ENCODE measurements around the gene CDH19.

CDH19 gene

DNA sequence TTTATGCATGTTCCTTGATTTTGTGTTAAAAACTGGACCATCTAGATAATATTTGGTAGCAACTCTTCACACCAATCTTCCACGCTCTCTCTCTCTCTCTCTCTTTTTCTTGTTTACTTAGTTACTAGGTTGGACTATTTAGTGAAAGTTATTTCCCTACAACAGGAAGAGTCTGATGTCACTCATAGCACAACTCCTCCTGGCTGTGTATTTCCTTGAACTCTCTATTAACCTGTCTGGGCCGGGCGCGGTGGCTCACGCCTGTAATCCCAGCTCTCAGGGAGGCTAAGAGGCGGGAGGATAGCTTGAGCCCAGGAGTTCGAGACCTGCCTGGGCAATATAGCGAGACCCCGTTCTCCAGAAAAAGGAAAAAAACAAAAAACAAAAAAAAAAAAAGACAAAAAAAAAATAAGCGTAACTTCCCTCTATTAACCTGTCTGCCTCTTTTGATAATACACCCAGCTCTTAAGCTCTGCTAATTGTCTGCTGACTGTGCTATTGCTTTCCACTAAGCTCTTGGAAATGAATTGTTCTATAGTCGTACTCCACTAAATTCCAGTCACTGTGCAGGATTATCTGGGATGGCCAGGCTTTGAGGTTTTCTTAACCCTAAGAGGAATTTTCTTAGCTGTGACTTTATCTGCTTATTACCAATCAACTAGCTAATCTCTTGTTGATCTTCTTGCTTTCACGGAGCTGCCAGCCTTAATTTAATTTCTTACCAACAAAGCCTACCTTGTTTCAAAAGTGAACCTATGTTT is 18.1 kb upstream of the CDH19 start:
- Histone ChIP-seq H3K9ac (ENCODE audit: low read depth, low read length) (no peak overlapping the region), H3K4me3 (ENCODE audit: low read length) (no peak overlapping the region), H3K9me3 (replicated peaks; ENCODE audit: low read length) (no peaks in the 10 kb centered on the region), H3K27me3 (ENCODE audit: control insufficient read depth, insufficient read depth, low read length) (no peaks in the 10 kb centered on the region), H3K4me1 (ENCODE audit: control insufficient read depth, insufficient read depth, low read length) (no peaks in the 10 kb centered on the region), H3K36me3 (ENCODE audit: insufficient read depth, low read length) (no peaks in the 10 kb centered on the region), H3K4me2 (ENCODE audit: low read length) (no peak overlapping the region)

DNA sequence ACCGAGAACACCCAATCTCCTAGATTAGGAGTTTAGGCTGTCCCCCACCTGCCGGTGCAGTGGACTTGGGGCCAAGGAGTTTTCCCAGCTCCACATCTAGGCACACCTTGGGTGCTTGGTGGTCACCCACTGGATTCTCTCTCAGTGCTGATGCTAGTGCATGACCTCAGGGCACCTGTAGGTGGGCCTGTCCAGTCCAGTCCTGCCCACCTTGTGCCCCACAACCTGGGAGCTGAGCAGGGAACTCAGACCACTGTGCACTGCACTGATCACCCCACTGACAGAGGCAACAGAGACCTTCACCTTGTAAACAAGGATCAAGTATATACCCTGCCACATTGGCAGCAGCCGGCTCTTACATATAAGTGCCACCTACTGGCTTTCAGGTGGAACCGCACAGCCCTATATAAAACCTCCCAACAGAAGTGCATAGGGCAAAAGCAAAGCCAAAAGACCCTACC is 12.7 kb upstream of the CDH19 start:
- H3K4me3 ChIP-seq (ENCODE audit: low read length), result no peak overlapping the region
- H3K27me3 ChIP-seq (ENCODE audit: control insufficient read depth, insufficient read depth, low read length), result no peaks in the 10 kb centered on the region
- H3K4me2 ChIP-seq (ENCODE audit: low read length), result no peak overlapping the region
- no peaks in the 10 kb centered on the region for H3K4me1 ChIP-seq (ENCODE audit: control insufficient read depth, insufficient read depth, low read length)
- no peak overlapping the region for H3K9ac ChIP-seq (ENCODE audit: low read depth, low read length)
- no peaks in the 10 kb centered on the region for H3K9me3 ChIP-seq (replicated peaks; ENCODE audit: low read length)
- no peaks in the 10 kb centered on the region for H3K36me3 ChIP-seq (ENCODE audit: insufficient read depth, low read length)

DNA sequence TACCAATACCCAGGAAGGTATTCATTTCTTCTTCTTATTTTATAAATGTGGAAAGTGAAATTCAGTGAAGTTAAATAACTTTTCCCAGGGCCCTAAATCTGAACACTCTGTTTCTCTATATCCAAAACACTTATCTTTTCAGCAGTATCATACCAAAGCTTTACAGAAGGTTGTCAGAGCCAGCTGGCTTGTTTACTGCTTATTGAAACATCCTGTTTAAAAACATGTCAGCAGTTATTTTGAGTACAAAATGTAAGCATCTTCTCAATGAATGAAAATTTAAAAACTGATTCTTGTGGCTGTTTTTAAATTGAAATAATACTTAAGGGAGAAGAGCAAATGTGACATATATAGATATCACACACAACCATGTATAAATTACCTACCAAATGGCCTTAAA is 11.3 kb upstream of the CDH19 start:
- Histone ChIP-seq H3K4me3 (ENCODE audit: low read length) (no peak overlapping the region), H3K36me3 (ENCODE audit: insufficient read depth, low read length) (no peaks in the 10 kb centered on the region), H3K9me3 (replicated peaks; ENCODE audit: low read length) (no peaks in the 10 kb centered on the region), H3K27me3 (ENCODE audit: control insufficient read depth, insufficient read depth, low read length) (no peaks in the 10 kb centered on the region), H3K4me2 (ENCODE audit: low read length) (no peak overlapping the region), H3K4me1 (ENCODE audit: control insufficient read depth, insufficient read depth, low read length) (no peaks in the 10 kb centered on the region), H3K9ac (ENCODE audit: low read depth, low read length) (no peak overlapping the region)

DNA sequence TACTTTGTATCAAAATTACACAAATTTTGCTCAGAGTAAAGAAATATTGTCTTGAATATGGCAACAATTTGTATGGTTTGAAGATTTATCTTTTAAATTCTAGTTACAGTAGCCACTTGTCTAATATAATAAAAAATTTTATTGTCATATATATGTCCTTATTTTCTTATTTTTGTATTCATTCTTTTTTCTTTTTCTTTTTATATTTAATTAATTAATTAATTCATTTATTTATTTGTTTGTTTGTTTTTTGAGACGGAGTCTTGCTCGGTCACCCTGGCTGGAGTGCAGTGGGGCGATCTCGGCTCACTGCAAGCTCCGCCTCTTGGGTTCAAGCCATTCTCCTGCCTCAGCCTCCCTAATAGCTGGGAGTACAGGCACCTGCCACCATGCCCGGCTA is 3.7 kb upstream of the CDH19 start:
- Histone ChIP-seq H3K4me1 (ENCODE audit: control insufficient read depth, insufficient read depth, low read length) (no peaks in the 10 kb centered on the region), H3K9ac (ENCODE audit: low read depth, low read length) (no peak overlapping the region), H3K4me2 (ENCODE audit: low read length) (no peak overlapping the region), H3K36me3 (ENCODE audit: insufficient read depth, low read length) (no peaks in the 10 kb centered on the region), H3K27me3 (ENCODE audit: control insufficient read depth, insufficient read depth, low read length) (no peaks in the 10 kb centered on the region), H3K9me3 (replicated peaks; ENCODE audit: low read length) (no peaks in the 10 kb centered on the region), H3K4me3 (ENCODE audit: low read length) (no peak overlapping the region)

DNA sequence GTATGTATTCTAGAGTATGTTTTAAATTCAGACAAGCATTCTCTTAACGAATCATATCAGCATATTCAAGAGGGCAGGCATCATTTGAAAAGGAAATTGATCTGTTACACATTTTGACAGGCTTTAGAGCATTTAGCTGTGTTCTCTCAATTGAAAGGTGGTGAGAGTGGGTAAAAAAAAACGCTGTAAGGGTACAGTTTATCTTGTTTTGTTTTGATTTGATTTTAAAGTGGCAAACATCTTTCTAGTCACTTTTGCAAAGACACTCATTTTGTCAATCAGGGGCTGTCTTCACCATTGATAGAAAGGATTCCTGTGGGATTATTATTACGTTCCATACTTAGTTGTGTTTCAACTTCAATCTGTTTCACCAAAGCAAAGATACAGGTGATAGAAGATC is 2.2 kb downstream of the CDH19 start:
- no peak overlapping the region for H3K4me3 ChIP-seq (ENCODE audit: low read length)
- H3K27me3 ChIP-seq (ENCODE audit: control insufficient read depth, insufficient read depth, low read length), result no peaks in the 10 kb centered on the region
- no peak overlapping the region for H3K9ac ChIP-seq (ENCODE audit: low read depth, low read length)
- H3K4me1 ChIP-seq (ENCODE audit: control insufficient read depth, insufficient read depth, low read length), result no peaks in the 10 kb centered on the region
- no peak overlapping the region for H3K4me2 ChIP-seq (ENCODE audit: low read length)
- H3K36me3 ChIP-seq (ENCODE audit: insufficient read depth, low read length), result no peaks in the 10 kb centered on the region
- no peaks in the 10 kb centered on the region for H3K9me3 ChIP-seq (replicated peaks; ENCODE audit: low read length)

DNA sequence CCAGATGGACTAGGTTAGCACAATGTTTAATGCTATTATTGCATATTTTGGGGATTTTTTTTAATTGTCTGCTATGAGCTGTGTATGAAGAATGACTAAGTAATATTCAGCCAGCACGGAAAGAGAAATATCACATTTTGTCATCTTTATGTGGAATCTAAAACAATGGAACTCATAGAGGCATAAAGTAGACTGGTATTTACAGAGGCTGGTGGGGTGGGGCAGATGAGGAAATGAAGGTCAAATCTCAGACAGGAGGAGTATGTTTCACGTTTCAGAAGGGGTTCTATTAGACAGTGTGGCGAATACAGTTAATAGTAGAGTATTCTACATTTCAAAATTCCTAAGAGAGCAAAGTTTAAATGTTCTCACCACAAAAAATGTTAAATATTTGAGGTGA is 4.7 kb downstream of the CDH19 start:
- H3K4me2 ChIP-seq (ENCODE audit: low read length), result no peak overlapping the region
- no peaks in the 10 kb centered on the region for H3K27me3 ChIP-seq (ENCODE audit: control insufficient read depth, insufficient read depth, low read length)
- no peak overlapping the region for H3K9ac ChIP-seq (ENCODE audit: low read depth, low read length)
- no peaks in the 10 kb centered on the region for H3K36me3 ChIP-seq (ENCODE audit: insufficient read depth, low read length)
- no peaks in the 10 kb centered on the region for H3K4me1 ChIP-seq (ENCODE audit: control insufficient read depth, insufficient read depth, low read length)
- no peaks in the 10 kb centered on the region for H3K9me3 ChIP-seq (replicated peaks; ENCODE audit: low read length)
- H3K4me3 ChIP-seq (ENCODE audit: low read length), result no peak overlapping the region

DNA sequence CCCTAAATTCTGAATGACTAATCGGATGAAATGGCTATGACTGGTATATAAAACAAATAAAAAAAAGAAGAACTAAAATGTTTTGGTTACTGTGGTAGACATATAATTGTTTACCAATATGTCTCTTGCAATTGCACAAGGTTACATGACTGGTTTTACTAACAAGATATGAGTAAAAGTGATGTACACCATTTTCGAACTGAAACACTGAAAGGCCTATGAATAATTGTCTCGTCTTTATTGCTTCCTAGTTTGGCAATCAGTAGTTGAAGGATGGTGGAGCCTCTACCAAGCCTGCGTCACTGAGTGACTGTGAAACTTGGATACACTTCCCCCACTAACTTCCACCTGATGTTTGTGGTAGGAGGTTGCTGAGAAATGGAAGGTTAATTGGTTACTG is 16.5 kb downstream of the CDH19 start:
- Histone ChIP-seq H3K9me3 (replicated peaks; ENCODE audit: low read length) (no peaks in the 10 kb centered on the region), H3K27me3 (ENCODE audit: control insufficient read depth, insufficient read depth, low read length) (no peaks in the 10 kb centered on the region), H3K4me2 (ENCODE audit: low read length) (no peak overlapping the region), H3K36me3 (ENCODE audit: insufficient read depth, low read length) (no peaks in the 10 kb centered on the region), H3K4me3 (ENCODE audit: low read length) (no peak overlapping the region), H3K9ac (ENCODE audit: low read depth, low read length) (no peak overlapping the region), H3K4me1 (ENCODE audit: control insufficient read depth, insufficient read depth, low read length) (peaks cover 4% of the 10 kb centered on the region)

DNA sequence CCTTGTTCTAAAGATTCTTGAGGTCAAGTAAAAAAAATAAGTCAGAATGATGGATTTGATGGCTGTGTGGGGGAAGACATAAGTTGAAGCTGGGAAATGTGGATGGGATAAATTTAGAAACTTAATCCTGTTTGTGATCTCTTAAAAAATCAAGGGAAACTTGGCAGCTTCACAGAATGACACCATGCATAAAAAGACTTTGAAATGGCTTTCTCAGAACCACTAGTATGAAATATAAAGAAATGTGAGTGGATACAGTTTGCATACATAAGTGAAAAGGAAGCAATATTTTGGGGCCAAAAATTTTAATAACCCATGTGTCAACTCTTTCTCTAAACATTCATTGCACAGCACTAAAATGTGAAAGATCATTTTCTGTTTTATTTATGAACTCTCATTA is 21.7 kb downstream of the CDH19 start:
- Histone ChIP-seq H3K4me3 (ENCODE audit: low read length) (no peak overlapping the region), H3K9ac (ENCODE audit: low read depth, low read length) (no peak overlapping the region), H3K4me2 (ENCODE audit: low read length) (no peak overlapping the region), H3K4me1 (ENCODE audit: control insufficient read depth, insufficient read depth, low read length) (peaks cover 4% of the 10 kb centered on the region), H3K36me3 (ENCODE audit: insufficient read depth, low read length) (no peaks in the 10 kb centered on the region), H3K27me3 (ENCODE audit: control insufficient read depth, insufficient read depth, low read length) (no peaks in the 10 kb centered on the region), H3K9me3 (replicated peaks; ENCODE audit: low read length) (no peaks in the 10 kb centered on the region)

DNA sequence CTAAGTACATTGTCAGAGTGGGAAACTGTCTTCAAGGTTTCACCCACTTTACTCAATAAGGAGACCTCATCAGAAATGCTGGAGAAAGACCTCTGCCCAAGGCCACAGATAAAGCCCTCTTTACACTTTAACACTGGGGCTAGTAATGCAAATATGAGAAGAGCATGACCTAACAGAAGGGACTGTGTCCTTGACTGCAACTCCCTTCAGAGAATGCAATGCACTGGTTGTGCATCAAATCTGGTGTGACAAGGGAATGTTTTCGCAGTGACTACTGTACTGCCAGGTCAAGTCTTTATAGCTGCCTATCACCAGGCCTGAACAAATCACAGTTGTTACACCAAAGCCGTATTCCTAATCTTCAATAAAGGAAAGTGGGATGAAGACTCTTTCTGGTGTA is 28.6 kb downstream of the CDH19 start:
- H3K4me1 ChIP-seq (ENCODE audit: control insufficient read depth, insufficient read depth, low read length), result no peaks in the 10 kb centered on the region
- H3K36me3 ChIP-seq (ENCODE audit: insufficient read depth, low read length), result no peaks in the 10 kb centered on the region
- no peak overlapping the region for H3K9ac ChIP-seq (ENCODE audit: low read depth, low read length)
- no peaks in the 10 kb centered on the region for H3K9me3 ChIP-seq (replicated peaks; ENCODE audit: low read length)
- H3K4me2 ChIP-seq (ENCODE audit: low read length), result no peak overlapping the region
- no peaks in the 10 kb centered on the region for H3K27me3 ChIP-seq (ENCODE audit: control insufficient read depth, insufficient read depth, low read length)
- no peak overlapping the region for H3K4me3 ChIP-seq (ENCODE audit: low read length)

DNA sequence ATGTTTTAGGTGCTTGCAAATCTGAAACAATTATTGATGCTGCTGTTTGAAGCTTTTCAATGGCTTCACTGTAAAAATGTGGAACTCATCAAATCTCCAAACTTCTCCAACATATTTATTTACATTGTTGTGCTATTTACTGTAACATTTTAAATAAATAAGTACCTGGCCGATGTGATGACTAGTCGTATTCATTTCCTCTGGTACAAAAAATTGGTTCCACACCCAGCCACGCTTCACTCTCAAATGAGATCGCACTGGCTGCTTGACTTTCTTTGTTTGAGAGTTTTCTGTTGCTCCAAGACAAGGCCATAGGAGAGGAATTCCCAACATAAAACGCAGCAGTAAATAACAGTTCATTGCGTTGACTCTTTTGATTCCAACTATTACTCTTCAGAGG is 32.0 kb downstream of the CDH19 start:
- H3K4me1 ChIP-seq (ENCODE audit: control insufficient read depth, insufficient read depth, low read length), result no peaks in the 10 kb centered on the region
- no peaks in the 10 kb centered on the region for H3K27me3 ChIP-seq (ENCODE audit: control insufficient read depth, insufficient read depth, low read length)
- H3K9me3 ChIP-seq (replicated peaks; ENCODE audit: low read length), result no peaks in the 10 kb centered on the region
- no peak overlapping the region for H3K4me2 ChIP-seq (ENCODE audit: low read length)
- no peaks in the 10 kb centered on the region for H3K36me3 ChIP-seq (ENCODE audit: insufficient read depth, low read length)
- H3K9ac ChIP-seq (ENCODE audit: low read depth, low read length), result no peak overlapping the region
- H3K4me3 ChIP-seq (ENCODE audit: low read length), result no peak overlapping the region

DNA sequence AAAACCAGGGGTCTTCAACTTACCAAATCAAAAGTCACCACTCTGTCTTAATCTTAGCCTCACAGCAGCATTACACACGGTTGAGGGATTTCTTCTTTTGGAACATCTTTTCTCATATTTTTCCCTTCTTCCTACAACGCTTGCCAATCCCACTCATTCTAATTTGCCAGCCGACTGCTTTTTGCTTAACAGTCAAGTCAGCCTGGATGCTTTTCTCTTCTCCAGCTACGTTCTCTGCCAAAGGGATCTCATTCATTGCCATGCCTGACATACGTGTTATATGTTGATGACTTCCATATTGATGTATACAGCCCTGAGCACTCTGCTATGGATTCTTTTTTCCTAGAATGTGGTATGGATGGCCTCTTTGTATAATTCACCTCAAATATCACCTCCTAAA is 37.3 kb downstream of the CDH19 start:
- Histone ChIP-seq H3K27me3 (ENCODE audit: control insufficient read depth, insufficient read depth, low read length) (no peaks in the 10 kb centered on the region), H3K9me3 (replicated peaks; ENCODE audit: low read length) (no peaks in the 10 kb centered on the region), H3K36me3 (ENCODE audit: insufficient read depth, low read length) (no peaks in the 10 kb centered on the region), H3K9ac (ENCODE audit: low read depth, low read length) (no peak overlapping the region), H3K4me3 (ENCODE audit: low read length) (no peak overlapping the region), H3K4me1 (ENCODE audit: control insufficient read depth, insufficient read depth, low read length) (no peaks in the 10 kb centered on the region), H3K4me2 (ENCODE audit: low read length) (no peak overlapping the region)

DNA sequence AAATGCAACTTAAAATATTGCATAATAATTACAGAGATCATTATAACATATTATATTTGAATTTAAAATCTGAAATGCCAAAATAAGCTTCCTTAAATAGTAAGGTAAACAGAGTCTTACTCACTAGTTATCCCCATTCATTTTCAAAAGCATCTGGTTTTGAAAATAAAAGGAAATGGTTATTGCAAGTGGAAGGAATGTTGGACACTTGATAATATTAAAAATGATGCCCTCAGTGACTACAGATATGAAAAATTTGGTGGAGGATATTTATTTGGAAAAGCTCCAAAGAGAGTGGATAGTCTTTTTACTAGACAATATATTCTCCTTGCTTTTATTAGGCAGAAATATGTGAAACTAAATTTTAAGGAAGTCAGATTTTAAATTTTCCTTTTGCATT is 39.7 kb downstream of the CDH19 start:
- Histone ChIP-seq H3K9me3 (replicated peaks; ENCODE audit: low read length) (no peaks in the 10 kb centered on the region), H3K4me1 (ENCODE audit: control insufficient read depth, insufficient read depth, low read length) (no peaks in the 10 kb centered on the region), H3K4me2 (ENCODE audit: low read length) (no peak overlapping the region), H3K9ac (ENCODE audit: low read depth, low read length) (no peak overlapping the region), H3K27me3 (ENCODE audit: control insufficient read depth, insufficient read depth, low read length) (no peaks in the 10 kb centered on the region), H3K36me3 (ENCODE audit: insufficient read depth, low read length) (no peaks in the 10 kb centered on the region), H3K4me3 (ENCODE audit: low read length) (no peak overlapping the region)

All from skeletal muscle satellite cell (primary cell).